GM12875 (cell line): ENCODE data around the gene TJAP1.
"Not testable (repeated sequence)": the region's sequence is repeated elsewhere in the genome, so short reads cannot be mapped to it uniquely, and the experiment has no call there.

ENCODE experiments used
- H3K4me3 ChIP-seq: one replicate; pipeline ENCODE4 v1.5.1; 2011; ENCODE audit warnings: low read depth, low read length, control low read depth
- TF ChIP-seq, protein P1 (sequence below): IDR thresholded peaks from 2 replicates; pipeline ENCODE4 v1.5.1; 2011; ENCODE audit warnings: low read depth, mild to moderate bottlenecking, control low read depth, inconsistent platforms, low read length, moderate library complexity, borderline replicate concordance; ENCODE audit not compliant: insufficient read depth

Gene TJAP1

GRCh38 chr6:43497129-43497396, 19.7 kb downstream of the TJAP1 start:
- TF ChIP-seq, protein P1, sequence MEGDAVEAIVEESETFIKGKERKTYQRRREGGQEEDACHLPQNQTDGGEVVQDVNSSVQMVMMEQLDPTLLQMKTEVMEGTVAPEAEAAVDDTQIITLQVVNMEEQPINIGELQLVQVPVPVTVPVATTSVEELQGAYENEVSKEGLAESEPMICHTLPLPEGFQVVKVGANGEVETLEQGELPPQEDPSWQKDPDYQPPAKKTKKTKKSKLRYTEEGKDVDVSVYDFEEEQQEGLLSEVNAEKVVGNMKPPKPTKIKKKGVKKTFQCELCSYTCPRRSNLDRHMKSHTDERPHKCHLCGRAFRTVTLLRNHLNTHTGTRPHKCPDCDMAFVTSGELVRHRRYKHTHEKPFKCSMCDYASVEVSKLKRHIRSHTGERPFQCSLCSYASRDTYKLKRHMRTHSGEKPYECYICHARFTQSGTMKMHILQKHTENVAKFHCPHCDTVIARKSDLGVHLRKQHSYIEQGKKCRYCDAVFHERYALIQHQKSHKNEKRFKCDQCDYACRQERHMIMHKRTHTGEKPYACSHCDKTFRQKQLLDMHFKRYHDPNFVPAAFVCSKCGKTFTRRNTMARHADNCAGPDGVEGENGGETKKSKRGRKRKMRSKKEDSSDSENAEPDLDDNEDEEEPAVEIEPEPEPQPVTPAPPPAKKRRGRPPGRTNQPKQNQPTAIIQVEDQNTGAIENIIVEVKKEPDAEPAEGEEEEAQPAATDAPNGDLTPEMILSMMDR = no peak
- H3K4me3 ChIP-seq = no peak overlapping the region

DNA sequence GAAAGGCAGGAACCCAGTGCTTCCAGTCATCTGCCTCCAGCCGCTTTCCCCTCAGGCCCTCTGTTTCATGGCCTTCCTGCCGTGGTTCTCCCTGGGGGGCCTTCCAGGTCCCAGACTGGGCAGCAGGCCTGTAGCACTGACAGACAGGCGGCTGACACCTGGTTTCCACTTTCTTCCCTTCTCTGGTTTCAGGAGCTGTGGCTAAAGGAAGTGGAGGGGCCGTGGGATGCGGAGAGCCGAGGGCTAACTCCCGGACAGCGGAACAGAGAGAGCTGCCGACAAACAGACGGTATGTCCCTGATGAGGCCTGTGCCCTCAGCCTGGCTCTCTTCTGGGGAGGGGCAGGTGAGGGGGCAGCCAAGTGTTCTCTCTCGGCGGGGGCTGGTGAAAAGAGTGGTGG, 20.3 kb downstream of the TJAP1 start:
- no peak overlapping the region for H3K4me3 ChIP-seq
- TF ChIP-seq, protein P1 = no peak

- not testable (repeated sequence) for H3K4me3 ChIP-seq
Measured at GRCh38 chr6:43498291-43498690, 20.9 kb downstream of the TJAP1 start.

DNA sequence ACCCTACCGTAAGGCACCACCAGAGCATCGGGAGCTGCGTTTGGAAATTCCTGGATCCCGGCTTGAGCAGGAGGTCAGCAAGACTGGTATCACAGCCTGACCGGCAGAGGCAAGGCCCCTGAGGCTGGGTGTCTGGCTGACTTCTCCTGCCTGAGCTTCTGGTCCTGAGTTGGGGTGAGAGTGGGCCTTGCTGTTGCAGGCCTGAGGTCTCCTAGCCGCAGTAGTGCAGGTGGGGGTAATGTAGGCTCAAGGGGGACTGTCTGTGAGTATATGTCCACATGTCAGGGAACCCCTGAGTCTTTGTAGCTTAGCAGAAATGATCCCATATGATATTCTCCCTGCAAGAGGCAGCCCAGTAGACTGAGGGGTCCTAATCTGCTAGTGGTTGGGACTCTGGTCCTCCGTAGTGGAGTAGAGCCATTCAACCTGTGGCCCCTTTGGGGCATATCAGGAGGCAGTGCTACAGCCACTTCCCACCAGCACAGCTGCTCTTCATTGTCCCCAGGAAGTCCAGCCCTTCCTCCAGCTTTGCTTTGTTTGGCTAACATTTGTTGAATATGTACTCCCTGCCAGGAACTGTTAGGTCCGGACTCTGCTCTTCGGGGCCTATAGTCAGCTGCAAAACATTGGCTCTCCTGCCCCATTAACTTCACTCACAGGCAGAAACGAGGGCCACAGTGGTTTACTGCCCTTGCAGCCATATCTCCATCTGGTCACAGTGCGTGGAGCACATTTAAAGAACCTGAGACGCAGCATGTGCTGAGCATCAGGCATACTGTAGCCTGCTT, 21.9 kb downstream of the TJAP1 start:
- TF ChIP-seq, protein P1 = no peak
- H3K4me3 ChIP-seq = no peak overlapping the region

GRCh38 chr6:43500921-43501320, 23.6 kb downstream of the TJAP1 start:
- TF ChIP-seq, protein P1 = no peak
- no peak overlapping the region for H3K4me3 ChIP-seq

DNA sequence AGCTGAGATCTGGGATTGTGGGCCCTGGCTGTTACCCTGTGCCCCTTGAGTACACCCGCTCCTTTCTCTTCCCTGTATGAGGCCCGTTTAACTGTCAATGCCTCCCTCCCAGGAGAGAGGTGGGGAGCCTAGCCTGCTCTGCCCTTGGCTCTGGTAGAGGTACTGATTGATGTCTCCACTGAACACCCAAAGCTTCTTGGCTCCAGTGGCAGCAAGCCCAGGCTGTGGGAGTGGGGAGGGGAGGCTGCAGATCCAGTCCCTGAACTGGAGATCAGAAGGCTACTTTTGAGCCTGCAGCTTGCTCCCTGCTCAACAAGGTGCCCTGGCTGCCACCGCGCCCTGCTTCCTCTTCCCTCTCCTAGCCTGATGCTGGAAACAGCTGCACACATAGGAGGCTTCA, 25.3 kb downstream of the TJAP1 start:
- TF ChIP-seq, protein P1 = no peak
- H3K4me3 ChIP-seq = no peak overlapping the region

DNA sequence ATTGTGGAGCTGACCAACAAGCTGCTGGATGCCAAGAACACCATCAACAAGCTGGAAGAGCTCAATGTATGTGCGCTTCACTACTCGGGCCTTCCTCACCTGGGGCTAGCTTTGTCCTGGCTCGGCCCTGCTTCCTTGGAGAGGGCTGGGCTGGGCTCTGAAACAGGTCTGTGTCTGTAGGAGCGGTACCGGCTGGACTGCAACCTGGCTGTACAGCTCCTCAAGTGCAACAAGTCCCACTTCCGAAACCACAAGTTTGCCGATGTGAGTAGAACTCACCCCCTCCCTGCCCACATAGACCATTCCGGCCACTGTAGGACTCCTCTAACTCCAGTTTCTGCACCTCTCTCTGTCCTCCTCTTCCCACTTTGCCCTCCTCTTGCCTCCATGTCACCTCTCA, 26.1 kb downstream of the TJAP1 start:
- TF ChIP-seq, protein P1 = no peak
- H3K4me3 ChIP-seq = no peak overlapping the region
